DND-41 (cell line): ENCODE data around the gene DSCAM.

Experiments used
- ATAC-seq: fragments of 200-7000 bp; cut with Tn5 transposase; 3 replicates; pipeline ENCODE4 v1.9.1; 2021; ENCODE audit warnings: low read depth; ENCODE audit not compliant: insufficient read depth
- DNase-seq: peaks from one replicate; pipeline ENCODE4 v3.0.0-alpha.2; 2020
- H2AFZ ChIP-seq: 2 replicates; pipeline ENCODE4 v1.6.0; 2012; ENCODE audit warnings: low read depth, low read length
- H3K27ac ChIP-seq: 2 replicates; pipeline ENCODE4 v1.5.1; 2012; ENCODE audit warnings: low read length, inconsistent platforms
- H3K27me3 ChIP-seq: fragments of 200-600 bp; sonication (generic); 2 replicates; pipeline ENCODE4 v1.6.0; 2012; ENCODE audit warnings: low read length, mild to moderate bottlenecking, inconsistent platforms; ENCODE audit not compliant: insufficient read depth, poor library complexity
- H3K36me3 ChIP-seq: 2 replicates; pipeline ENCODE4 v1.5.1; 2012; ENCODE audit warnings: low read length, inconsistent platforms; ENCODE audit not compliant: insufficient read depth
- H3K4me1 ChIP-seq: 2 replicates; pipeline ENCODE4 v1.5.1; 2012; ENCODE audit warnings: mild to moderate bottlenecking, low read length; ENCODE audit not compliant: insufficient read depth
- H3K4me2 ChIP-seq: 2 replicates; pipeline ENCODE4 v1.6.0; 2012; ENCODE audit warnings: mild to moderate bottlenecking, moderate library complexity, low read length, inconsistent platforms; ENCODE audit not compliant: insufficient read depth
- H3K4me3 ChIP-seq, 2 experiments: fragments of 200-600 bp in 1 of 2; shearing (Covaris generic) in 1 of 2; 2 replicates each; pipeline ENCODE4 v1.5.1; 2012 to 2016; ENCODE audit warnings: inconsistent platforms in 2 of 2, low read length in 2 of 2, mild to moderate bottlenecking in 2 of 2, low read depth in 1 of 2, moderate library complexity in 1 of 2
- H3K79me2 ChIP-seq: 2 replicates; pipeline ENCODE4 v1.6.0; 2012; ENCODE audit warnings: low read length, inconsistent platforms; ENCODE audit not compliant: insufficient read depth
- H3K9ac ChIP-seq: 2 replicates; pipeline ENCODE4 v1.6.0; 2012; ENCODE audit warnings: low read depth, mild to moderate bottlenecking, inconsistent platforms, low read length, moderate library complexity
- H3K9me3 ChIP-seq: 2 replicates; pipeline ENCODE4 v1.5.1; 2012; ENCODE audit warnings: low read length, moderate library complexity, mild to moderate bottlenecking, inconsistent platforms; ENCODE audit not compliant: insufficient read depth, severe bottlenecking
- H4K20me1 ChIP-seq: 2 replicates; pipeline ENCODE4 v1.6.0; 2012; ENCODE audit warnings: low read length; ENCODE audit not compliant: insufficient read depth
- CTCF ChIP-seq: IDR thresholded peaks from 2 replicates; pipeline ENCODE4 v1.5.1; 2012; ENCODE audit warnings: borderline replicate concordance, low read length, moderate library complexity, mild to moderate bottlenecking; ENCODE audit not compliant: poor library complexity, severe bottlenecking; ENCODE audit errors: extremely low read depth
- EZH2 ChIP-seq: IDR thresholded peaks from 3 replicates; pipeline ENCODE4 v1.6.1; 2012; ENCODE audit warnings: borderline replicate concordance, low read depth, mild to moderate bottlenecking, moderate library complexity, low read length, inconsistent platforms; ENCODE audit not compliant: severe bottlenecking

DSCAM gene

GRCh38 chr21:40563900-40564299, 283.1 kb downstream of the DSCAM start:
- no peak for TF ChIP-seq EZH2
- no peak for TF ChIP-seq CTCF

GRCh38 chr21:40562242-40563002, 284.5 kb downstream of the DSCAM start:
- H3K27ac ChIP-seq, result no peak overlapping the region
- no peak overlapping the region for H3K4me3 ChIP-seq
- TF ChIP-seq EZH2, result no peak
- TF ChIP-seq CTCF, result no peak
- H3K9ac ChIP-seq, result no peak overlapping the region
- H4K20me1 ChIP-seq, result no peaks in the 10 kb centered on the region
- H2AFZ ChIP-seq, result no peak overlapping the region
- no peak overlapping the region for H3K4me2 ChIP-seq
- H3K9me3 ChIP-seq, result no peaks in the 10 kb centered on the region
- ATAC-seq (no peak), DNase-seq (no peak)
- H3K27me3 ChIP-seq, result no peaks in the 10 kb centered on the region
- H3K4me1 ChIP-seq, result no peaks in the 10 kb centered on the region
- no peaks in the 10 kb centered on the region for H3K36me3 ChIP-seq
- no peaks in the 10 kb centered on the region for H3K79me2 ChIP-seq

More at GRCh38 chr21:40563900-40564299, 283.1 kb downstream of the DSCAM start:
- Histone ChIP-seq H3K4me2 (no peak overlapping the region), H3K79me2 (no peaks in the 10 kb centered on the region), H3K4me3 (no peak overlapping the region), H3K27me3 (no peaks in the 10 kb centered on the region), H3K36me3 (no peaks in the 10 kb centered on the region), H3K27ac (no peak overlapping the region), H3K9me3 (no peaks in the 10 kb centered on the region), H3K9ac (no peak overlapping the region), H4K20me1 (no peaks in the 10 kb centered on the region), H3K4me1 (no peaks in the 10 kb centered on the region), H2AFZ (no peak overlapping the region)
- DNase-seq (no peak), ATAC-seq (no peak)

GRCh38 chr21:40556442-40556968, 290.5 kb downstream of the DSCAM start:
- Histone ChIP-seq H3K36me3 (no peaks in the 10 kb centered on the region), H3K4me1 (no peaks in the 10 kb centered on the region), H3K27me3 (no peaks in the 10 kb centered on the region), H3K79me2 (no peaks in the 10 kb centered on the region), H3K4me3 (no peak overlapping the region), H2AFZ (no peak overlapping the region), H3K9me3 (no peaks in the 10 kb centered on the region), H3K27ac (no peak overlapping the region), H3K4me2 (no peak overlapping the region), H4K20me1 (no peaks in the 10 kb centered on the region), H3K9ac (no peak overlapping the region)
- ATAC-seq (no peak), DNase-seq (no peak)
- TF ChIP-seq CTCF, result no peak
- TF ChIP-seq EZH2, result no peak
